Amniotic stem cell (primary cell): ENCODE results near the gene C1orf35.

Experiments
- DNase-seq: peaks from one replicate; lab custom pipeline; 2025; lab: John Stamatoyannopoulos, UW

C1orf35 gene

GRCh38 chr1:228079013-228079412 is 24.1 kb downstream of the C1orf35 start:
- DNase-seq = no peak

- DNase-seq = no peak
Observed at GRCh38 chr1:228077565-228078330, 25.4 kb downstream of the C1orf35 start.

GRCh38 chr1:228076796-228077430 is 26.2 kb downstream of the C1orf35 start:
- DNase-seq = no peak

- DNase-seq = no peak
Observed at GRCh38 chr1:228075801-228076271, 27.3 kb downstream of the C1orf35 start.

- DNase-seq = no peak
Observed at GRCh38 chr1:228074954-228075730, 28.0 kb downstream of the C1orf35 start.

GRCh38 chr1:228073857-228074545 is 29.1 kb downstream of the C1orf35 start:
- DNase-seq = no peak

GRCh38 chr1:228073061-228073856 is 29.9 kb downstream of the C1orf35 start:
- no peak for DNase-seq

- no peak for DNase-seq
Observed at GRCh38 chr1:228072658-228073043, 30.5 kb downstream of the C1orf35 start.

GRCh38 chr1:228071839-228072657 is 31.1 kb downstream of the C1orf35 start:
- no peak for DNase-seq

- DNase-seq = no peak
Observed at GRCh38 chr1:228070851-228071250, 32.3 kb downstream of the C1orf35 start.

GRCh38 chr1:228070173-228070572 is 33.0 kb downstream of the C1orf35 start:
- DNase-seq = no peak

- no peak for DNase-seq
Observed at GRCh38 chr1:228068359-228068758, 34.8 kb downstream of the C1orf35 start.

- DNase-seq = no peak
Observed at GRCh38 chr1:228066891-228067654, 36.1 kb downstream of the C1orf35 start.

GRCh38 chr1:228066416-228066815 is 36.7 kb downstream of the C1orf35 start:
- DNase-seq = no peak

- DNase-seq = no peak
Observed at GRCh38 chr1:228065543-228066347, 37.4 kb downstream of the C1orf35 start.

- no peak for DNase-seq
Observed at GRCh38 chr1:228064741-228065542, 38.2 kb downstream of the C1orf35 start.

- DNase-seq = no peak
Observed at GRCh38 chr1:228064296-228064695, 38.8 kb downstream of the C1orf35 start.
